Germinal center (tissue), 1 donor: ENCODE measurements around the gene CPNE4.

Source experiments
- DNase-seq: peaks from one replicate; pipeline ENCODE4 v3.0.0; 2012; ENCODE audit warnings: mixed read lengths, low spot score

CPNE4 gene

GRCh38 chr3:131596884-131597283, 437.9 kb downstream of the CPNE4 start:
- DNase-seq: no peak

GRCh38 chr3:131591394-131592014, 443.3 kb downstream of the CPNE4 start:
- DNase-seq: no peak

- DNase-seq: no peak
These were observed 448.5 kb downstream of the CPNE4 start for GRCh38 chr3:131586277-131586676.

- no peak for DNase-seq
These were observed 452.4 kb downstream of the CPNE4 start for GRCh38 chr3:131582438-131582837.

- no peak for DNase-seq
These were observed 466.4 kb downstream of the CPNE4 start for GRCh38 chr3:131568460-131568859.

GRCh38 chr3:131564812-131565211, 470.0 kb downstream of the CPNE4 start:
- DNase-seq: no peak

GRCh38 chr3:131561511-131561910, 473.3 kb downstream of the CPNE4 start:
- DNase-seq: no peak

- no peak for DNase-seq
These were observed 474.0 kb downstream of the CPNE4 start for GRCh38 chr3:131560795-131561194.

- DNase-seq: no peak
These were observed 479.4 kb downstream of the CPNE4 start for GRCh38 chr3:131555456-131555855.

GRCh38 chr3:131553495-131554247, 481.1 kb downstream of the CPNE4 start:
- DNase-seq: no peak

- no peak for DNase-seq
These were observed 483.1 kb downstream of the CPNE4 start for GRCh38 chr3:131551761-131552160.

GRCh38 chr3:131550562-131551465, 484.0 kb downstream of the CPNE4 start:
- no peak for DNase-seq

- DNase-seq: peak; percentile 4
These were observed 485.5 kb downstream of the CPNE4 start for GRCh38 chr3:131549340-131549739.

- no peak for DNase-seq
These were observed 487.2 kb downstream of the CPNE4 start for GRCh38 chr3:131547585-131547984.

GRCh38 chr3:131546441-131546840, 488.4 kb downstream of the CPNE4 start:
- DNase-seq: no peak

- DNase-seq: no peak
These were observed 490.3 kb downstream of the CPNE4 start for GRCh38 chr3:131544557-131544956.

- no peak for DNase-seq
These were observed 491.1 kb downstream of the CPNE4 start for GRCh38 chr3:131543714-131544113.

- no peak for DNase-seq
These were observed 493.5 kb downstream of the CPNE4 start for GRCh38 chr3:131541288-131541687.

- DNase-seq: no peak
These were observed 494.0 kb downstream of the CPNE4 start for GRCh38 chr3:131540821-131541220.

GRCh38 chr3:131540143-131540542, 494.7 kb downstream of the CPNE4 start:
- DNase-seq: no peak

GRCh38 chr3:131538968-131539367, 495.8 kb downstream of the CPNE4 start:
- DNase-seq: no peak

GRCh38 chr3:131537531-131537930, 497.3 kb downstream of the CPNE4 start:
- no peak for DNase-seq

GRCh38 chr3:131535596-131535995, 499.2 kb downstream of the CPNE4 start:
- DNase-seq: no peak
